ENCODE data around the gene APLF.

APLF gene

GRCh38 chr2:68418855-68419254 lies 48.5 kb upstream of the APLF start:
- no peaks in the 10 kb centered on the region for H3K27me3 ChIP-seq (ENCODE audit: insufficient read depth, poor library complexity, severe bottlenecking)
- no peak for DNase-seq (ENCODE audit: low read depth in 1 of 2, low spot score in 1 of 2)
- no peak for TF ChIP-seq POLR2AphosphoS5 (IDR thresholded peaks at IDR 0.05; ENCODE audit: low read depth)
- no peak for TF ChIP-seq SPI1 (IDR thresholded peaks at IDR 0.05; ENCODE audit: borderline replicate concordance, low read depth)
- no peak for TF ChIP-seq GABPA (IDR thresholded peaks at IDR 0.05; ENCODE audit: low read depth)
- no peak for TF ChIP-seq CTCF (IDR thresholded peaks at IDR 0.05; ENCODE audit: insufficient read depth, low read length)
- no peak for TF ChIP-seq REST (IDR thresholded peaks at IDR 0.05; ENCODE audit: insufficient replicate concordance, low read depth)
- no peak overlapping the region for H3K27ac ChIP-seq (replicated peaks)
- H3K4me3 ChIP-seq (replicated peaks; ENCODE audit: insufficient read depth, low read length) = no peak overlapping the region

- Histone ChIP-seq H3K27ac (replicated peaks) (0 out of 2 replicates have a peak overlapping the region, but pooled peaks have one; percentile 9), H3K4me3 (replicated peaks; ENCODE audit: insufficient read depth, low read length) (no peak overlapping the region), H3K27me3 (ENCODE audit: insufficient read depth, poor library complexity, severe bottlenecking) (no peaks in the 10 kb centered on the region)
- no peak; the same call in 1 of the 2 replicates for TF ChIP-seq SPI1 (IDR thresholded peaks at IDR 0.05; ENCODE audit: borderline replicate concordance, low read depth)
- peak; percentile 60; the same call in 1 of the 2 replicates for TF ChIP-seq POLR2AphosphoS5 (IDR thresholded peaks at IDR 0.05; ENCODE audit: low read depth)
- no peak for TF ChIP-seq REST (IDR thresholded peaks at IDR 0.05; ENCODE audit: insufficient replicate concordance, low read depth)
- TF ChIP-seq GABPA (IDR thresholded peaks at IDR 0.05; ENCODE audit: low read depth) = 0 out of 2 replicates have a peak, but pooled peaks have one; percentile 14
- TF ChIP-seq CTCF (IDR thresholded peaks at IDR 0.05; ENCODE audit: insufficient read depth, low read length) = no peak
- peak; percentile 81 to 84 for DNase-seq (ENCODE audit: low read depth in 1 of 2, low spot score in 1 of 2)
Measured at GRCh38 chr2:68420254-68420910, 47.0 kb upstream of the APLF start.

- TF ChIP-seq REST (IDR thresholded peaks at IDR 0.05; ENCODE audit: insufficient replicate concordance, low read depth) = no peak
- TF ChIP-seq GABPA (IDR thresholded peaks at IDR 0.05; ENCODE audit: low read depth) = no peak
- no peak for TF ChIP-seq CTCF (IDR thresholded peaks at IDR 0.05; ENCODE audit: insufficient read depth, low read length)
- TF ChIP-seq POLR2AphosphoS5 (IDR thresholded peaks at IDR 0.05; ENCODE audit: low read depth) = peak; percentile 64; the same call in 1 of the 2 replicates
- TF ChIP-seq SPI1 (IDR thresholded peaks at IDR 0.05; ENCODE audit: borderline replicate concordance, low read depth) = peak; percentile 99
- no peaks in the 10 kb centered on the region for H3K27me3 ChIP-seq (ENCODE audit: insufficient read depth, poor library complexity, severe bottlenecking)
Measured at GRCh38 chr2:68423966-68424650, 43.3 kb upstream of the APLF start.

More at GRCh38 chr2:68423966-68424650, 43.3 kb upstream of the APLF start:
- H3K4me3 ChIP-seq (replicated peaks; ENCODE audit: insufficient read depth, low read length) = no peak overlapping the region
- H3K27ac ChIP-seq (replicated peaks) = peak overlapping the region; percentile 50
- DNase-seq (ENCODE audit: low read depth in 1 of 2, low spot score in 1 of 2) = peak; percentile 84 to 96

Data from HL-60 (cell line).